Left colon (tissue), 2 donors: Measurements from ENCODE around the gene CMC2. TPM values are rescaled to one million over a fixed set of nuclear protein-coding genes. Genes with fewer than 3 reads are reported as not detected.
A peak's percentile ranks its signal among the peaks of the same experiment; 100 is the strongest.

Experiments
- ATAC-seq: fragments of 200-7000 bp; cut with Tn5 transposase; one replicate; pipeline ENCODE4 v1.9.1; 2020; ENCODE audit warnings: mild to moderate bottlenecking, moderate library complexity
- DNase-seq, 2 donors: peaks; one replicate each; pipeline ENCODE4 v3.0.0-alpha.2; 2020
- intact Hi-C, 2 donors: fragments of 100-400 bp; cut with DNase I in 1 of 2; cut with micrococcal nuclease in 1 of 2; formaldehyde crosslinking; loops; one replicate each; pipeline versions ENCODE4 v1.11.2 to v1.14.0; 2022; cut with DNase I, micrococcal nuclease
- total RNA-seq, 2 donors: library from RNA; stranded (reverse); fragmentation: NEBNext Ultra II Directional; extraction: Animal tissue kit (Norgen Biotek cat#: 25700); gene quantifications; one replicate each; pipeline ENCODE4 v1.2.1, GENCODE V29; 2021
- donor health status: DM: no; HTN: no; CAD: no.
- donor health status: DM: yes; HTN: yes; CAD: no.

Gene CMC2
- total RNA-seq, 2 donors from 2014 or later, result 50.6 to 53.6 TPM

DNA sequence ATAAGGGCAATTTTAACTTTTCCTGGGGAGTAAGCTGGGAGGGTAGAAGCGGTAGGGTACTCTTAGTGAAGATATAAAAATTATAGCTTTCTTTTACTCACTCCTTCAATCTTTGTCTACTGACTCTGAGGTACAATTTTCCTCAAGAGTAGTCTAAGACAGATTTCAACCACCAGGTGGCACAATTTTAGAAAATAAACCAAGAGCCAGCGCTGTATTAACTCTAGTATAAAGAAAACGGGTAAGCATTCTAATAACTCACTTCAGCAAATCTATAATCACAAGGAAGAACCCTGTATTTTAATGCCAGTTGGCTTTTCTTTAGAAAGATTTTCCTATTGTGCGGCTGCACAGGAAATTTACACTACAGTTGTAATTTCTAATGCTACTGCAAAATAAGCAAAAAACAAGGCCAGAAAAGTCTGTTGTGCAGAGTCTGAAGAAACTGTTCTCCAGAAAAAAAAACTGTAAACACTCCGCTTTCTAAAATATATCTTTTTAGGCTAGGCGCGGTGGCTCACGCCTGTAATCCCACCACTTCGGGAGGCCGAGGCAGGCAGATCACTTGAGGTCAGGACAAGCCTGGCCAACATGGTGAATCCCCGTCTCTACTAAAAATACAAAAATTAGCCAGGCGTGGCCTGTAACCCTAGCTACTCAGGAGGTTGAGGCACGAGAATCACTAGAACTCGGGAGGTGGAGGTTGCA lies 1.9 kb downstream of the CMC2 start:
- intact Hi-C loops, result no loop called here
- ATAC-seq (no peak), DNase-seq (peak in 1 of 2 donors; percentile 34)

- DNase-seq (no peak), ATAC-seq (no peak)
- intact Hi-C loops, result no loop called here
Measured at GRCh38 chr16:81003610-81004460, 2.9 kb downstream of the CMC2 start.

GRCh38 chr16:81003064-81003463 lies 3.6 kb downstream of the CMC2 start:
- intact Hi-C loops, result no loop called here
- ATAC-seq (no peak), DNase-seq (no peak)

GRCh38 chr16:81001330-81001729 lies 5.4 kb downstream of the CMC2 start:
- intact Hi-C loops, result no loop called here
- no peak for DNase-seq
- no peak for ATAC-seq

DNA sequence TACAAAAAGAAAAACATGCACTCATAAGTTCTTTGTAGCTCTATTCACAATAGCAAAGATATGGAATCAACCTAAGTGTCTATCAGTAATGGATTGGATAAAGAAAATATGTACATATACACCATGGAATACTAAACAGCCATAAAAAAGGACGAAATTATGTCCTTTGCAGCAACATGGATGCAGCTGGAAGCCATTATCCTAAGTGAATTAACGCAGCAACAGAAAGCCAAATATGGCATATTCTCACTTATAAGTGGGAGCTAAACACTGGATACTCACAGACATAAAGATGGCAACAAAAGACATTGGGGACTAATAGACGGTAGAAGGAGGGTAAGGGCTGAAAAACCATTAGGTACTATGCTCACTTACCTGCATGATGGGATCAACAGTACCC lies 5.8 kb downstream of the CMC2 start:
- intact Hi-C loops, result no loop called here
- DNase-seq (no peak), ATAC-seq (no peak)

DNA sequence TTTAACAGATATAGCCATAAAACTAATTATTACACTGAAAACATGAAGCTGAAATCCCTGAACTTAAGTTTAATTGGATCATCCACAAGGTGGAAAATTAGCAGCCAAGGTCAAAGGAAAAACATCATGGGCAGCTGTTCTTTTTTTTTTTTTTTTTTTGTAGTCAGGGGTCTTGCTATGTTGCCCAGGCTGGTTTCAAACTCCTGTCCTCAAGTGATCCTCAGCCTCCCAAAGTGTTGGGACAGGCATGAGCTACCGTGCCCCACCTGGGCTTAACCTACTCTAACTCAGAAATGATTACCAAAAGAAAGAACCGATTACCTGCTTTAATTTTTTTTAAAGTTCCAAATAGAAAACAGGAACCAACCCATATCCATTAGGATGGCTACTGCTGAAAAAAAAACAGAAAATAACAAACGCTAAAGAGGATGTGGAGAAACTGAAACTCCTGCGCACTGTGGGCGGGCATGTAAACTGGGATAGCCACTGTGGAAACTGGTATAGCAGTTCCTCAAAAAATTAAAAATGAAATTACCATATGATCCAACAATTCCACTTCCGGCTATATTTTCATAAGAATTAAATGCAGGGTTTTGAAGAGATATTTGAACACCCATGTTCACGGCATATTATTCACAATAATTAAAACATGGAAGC lies 8.6 kb downstream of the CMC2 start:
- ATAC-seq (no peak), DNase-seq (no peak)
- intact Hi-C loops, result no loop called here

GRCh38 chr16:80997139-80997798 lies 9.4 kb downstream of the CMC2 start:
- peak; percentile 71 for ATAC-seq
- DNase-seq, result no peak
- intact Hi-C loops, result no loop called here

DNA sequence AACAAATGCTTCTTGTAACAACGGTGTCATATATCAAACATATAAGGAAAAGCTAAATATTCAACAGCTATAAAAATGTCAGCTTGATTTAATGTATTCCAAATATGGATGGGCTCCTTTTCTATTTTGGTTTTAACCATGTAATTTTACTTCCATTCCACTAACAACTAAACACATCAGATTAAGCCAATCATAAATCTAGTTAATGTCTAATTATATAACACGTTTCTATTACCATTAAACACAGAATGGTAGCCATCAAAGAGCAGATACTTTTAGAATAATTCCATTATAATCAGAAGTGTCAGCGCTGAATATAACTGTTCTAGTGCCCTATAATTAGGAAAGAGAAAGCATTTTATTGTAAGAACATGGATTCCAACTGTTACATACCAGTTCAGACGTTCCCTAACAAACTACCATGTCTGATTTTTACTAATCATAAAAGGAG lies 10.0 kb downstream of the CMC2 start:
- intact Hi-C loops, result no loop called here
- ATAC-seq, result no peak

DNA sequence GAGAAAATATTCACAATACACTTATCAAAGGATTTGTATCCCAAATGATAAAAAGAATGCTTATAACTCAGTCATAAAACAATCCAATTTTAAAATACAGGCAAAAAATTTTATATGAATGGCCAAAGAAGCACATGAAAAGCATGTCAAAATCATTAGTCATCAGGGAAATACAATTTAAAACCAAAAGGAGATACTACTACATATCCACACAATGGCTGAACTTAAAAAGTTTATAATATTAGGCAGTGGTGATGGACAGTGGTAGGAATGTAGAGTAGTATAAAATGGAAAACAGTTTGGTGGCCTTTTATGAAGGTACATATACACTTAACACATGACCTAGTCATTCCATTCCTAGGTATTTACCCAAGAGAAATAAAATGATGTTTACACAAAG lies 12.2 kb downstream of the CMC2 start:
- ATAC-seq (peak; percentile 82), DNase-seq (no peak)
- intact Hi-C loops, result no loop called here

More for the DNA sequence above, 10.0 kb downstream of the CMC2 start:
- DNase-seq, result no peak

DNA sequence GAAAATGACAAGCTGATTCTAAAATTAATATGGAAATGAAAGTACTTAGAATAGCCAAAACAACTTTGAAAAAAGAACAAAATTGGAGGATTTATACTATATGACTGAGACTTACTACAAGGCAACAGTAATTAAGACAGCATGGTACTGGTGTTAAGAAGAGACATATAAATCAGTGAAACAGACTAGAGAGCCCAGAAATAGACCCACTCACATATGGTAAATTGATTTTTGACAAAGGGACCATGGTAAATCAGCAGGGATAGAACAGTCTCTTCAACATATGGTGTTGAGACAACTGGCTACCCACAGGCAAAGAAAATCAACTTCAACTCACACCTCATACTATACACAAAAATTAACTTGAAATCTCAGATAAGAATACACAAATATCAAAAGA lies 12.9 kb downstream of the CMC2 start:
- no peak for ATAC-seq
- DNase-seq, result no peak
- intact Hi-C loops, result no loop called here

DNA sequence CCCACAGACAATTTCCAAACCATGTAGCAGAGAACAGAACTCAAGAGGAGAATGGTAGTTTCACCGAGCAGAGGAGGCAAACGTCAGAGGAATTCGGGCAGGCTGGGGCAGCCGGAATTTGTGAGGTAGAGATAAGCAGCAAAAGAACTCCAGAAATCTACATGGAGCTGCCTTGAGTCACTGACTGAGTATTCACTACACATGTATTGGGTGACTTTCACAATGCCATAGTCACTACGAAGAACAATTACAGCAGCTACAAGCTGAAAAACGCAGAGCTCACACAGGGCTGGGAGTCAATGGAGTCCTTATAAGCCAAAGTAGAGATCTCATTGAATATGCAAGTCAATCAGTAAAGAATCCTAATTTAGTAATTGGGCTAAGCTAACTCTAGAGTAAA lies 13.4 kb downstream of the CMC2 start:
- ATAC-seq, result no peak
- no peak for DNase-seq
- intact Hi-C loops, result no loop called here

- no peak for DNase-seq
- intact Hi-C loops, result no loop called here
- no peak for ATAC-seq
Measured at GRCh38 chr16:80992676-80993293, 13.9 kb downstream of the CMC2 start.

- ATAC-seq, result no peak
- intact Hi-C loops, result no loop called here
- no peak for DNase-seq
Measured at GRCh38 chr16:80991792-80992430, 14.8 kb downstream of the CMC2 start.

DNA sequence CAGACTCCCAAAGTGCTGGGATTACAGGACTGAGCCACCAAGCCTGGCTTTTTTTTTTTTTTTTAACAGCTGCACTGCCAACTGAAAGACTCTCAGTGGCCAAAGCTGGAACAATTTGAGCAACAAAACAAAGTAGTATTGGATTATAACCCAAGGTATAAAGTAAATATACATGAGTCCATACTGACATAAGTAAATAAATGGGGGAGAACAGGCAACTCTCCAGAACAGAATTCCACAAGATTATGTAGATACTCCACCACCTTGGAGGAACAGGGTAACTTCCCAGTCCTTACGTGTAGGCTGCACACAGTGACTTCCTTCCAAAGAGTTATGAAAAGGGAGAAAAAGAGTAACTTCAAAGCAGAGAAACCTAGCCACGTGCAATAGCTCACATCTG lies 15.7 kb downstream of the CMC2 start:
- intact Hi-C loops, result no loop called here
- ATAC-seq, result peak; percentile 24
- DNase-seq, result no peak

GRCh38 chr16:80990577-80990976 lies 16.1 kb downstream of the CMC2 start:
- ATAC-seq (no peak), DNase-seq (no peak)
- intact Hi-C loops, result no loop called here

DNA sequence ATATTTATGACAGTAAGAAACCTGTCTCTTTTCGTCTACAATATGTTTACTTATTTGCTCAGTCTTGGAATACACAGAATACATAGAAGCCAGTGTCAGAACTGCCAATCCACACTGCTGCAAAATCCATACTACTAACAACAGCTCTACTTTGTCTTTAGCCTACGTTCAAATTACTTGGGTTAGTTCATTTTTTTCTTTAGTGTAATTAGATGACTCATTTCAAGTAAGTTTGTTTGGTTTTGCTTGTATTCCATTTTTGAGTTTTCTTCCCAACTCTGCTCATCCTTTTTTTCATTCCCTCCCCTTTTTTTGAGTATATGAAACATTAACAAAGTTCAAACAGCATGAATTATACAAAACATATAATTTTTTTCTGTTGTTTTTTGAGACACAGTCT lies 16.9 kb downstream of the CMC2 start:
- peak; percentile 35 for ATAC-seq
- DNase-seq, result no peak
- intact Hi-C loops, result no loop called here

DNA sequence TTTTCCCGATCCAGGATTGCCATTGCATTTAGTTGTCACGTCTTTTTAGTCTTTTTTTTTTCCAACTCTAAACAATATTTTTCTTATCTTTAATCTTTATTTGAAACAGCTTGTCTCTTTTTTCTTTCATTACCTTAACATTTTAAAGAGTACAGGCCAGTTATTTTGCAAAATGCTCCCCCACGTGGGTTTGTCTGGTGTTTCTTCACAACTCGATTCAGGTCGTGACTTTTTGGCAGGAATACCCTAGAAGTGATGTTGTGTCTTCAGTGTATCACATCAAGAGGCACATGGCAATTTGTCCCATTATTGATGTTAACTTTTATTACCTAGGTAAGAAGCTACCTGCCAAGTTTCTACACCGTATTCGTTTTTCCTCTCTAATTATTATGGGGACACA lies 17.9 kb downstream of the CMC2 start:
- ATAC-seq (no peak), DNase-seq (no peak)
- intact Hi-C loops, result no loop called here

GRCh38 chr16:80986557-80986956 lies 20.1 kb downstream of the CMC2 start:
- ATAC-seq, result no peak
- no peak for DNase-seq
- intact Hi-C loops, result no loop called here
